ENCODE results near the gene PSAPL1. TPM values are rescaled to one million over a fixed set of nuclear protein-coding genes. Genes with fewer than 3 reads are reported as not detected.

The PSAPL1 gene
- total RNA-seq, 1 experiment from 2014 or later: 0.05 TPM

DNA sequence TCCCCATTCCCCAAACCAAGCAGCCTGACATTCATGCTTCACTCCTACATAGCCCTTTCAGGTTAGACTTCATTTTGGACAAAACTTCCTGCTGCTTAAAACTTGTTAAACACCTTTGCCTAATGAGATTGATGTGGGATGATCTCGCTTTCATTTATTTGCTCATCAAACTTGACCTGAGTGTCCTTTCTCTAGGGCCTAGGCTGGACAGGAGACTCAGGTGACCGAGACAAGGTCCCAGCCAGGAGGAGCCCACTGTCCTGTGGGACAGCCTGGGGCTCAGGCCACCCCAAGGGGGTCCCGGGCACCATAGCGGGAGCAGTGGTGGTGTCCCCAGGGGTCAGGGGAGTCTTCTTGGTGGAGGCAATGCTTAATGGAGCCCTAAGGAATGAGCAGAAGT is 23.7 kb upstream of the PSAPL1 start:
- intact Hi-C loops (cut with micrococcal nuclease): no loop called here
- H2AFZ ChIP-seq (ENCODE audit: low read depth, low read length, poor library complexity, severe bottlenecking): no peak overlapping the region
- no peaks in the 10 kb centered on the region for H3K36me3 ChIP-seq (ENCODE audit: control insufficient read depth in 1 of 2, insufficient read depth in 2 of 2, low read length in 2 of 2)
- no peak overlapping the region for H3K9ac ChIP-seq (ENCODE audit: low read length)
- H3K4me2 ChIP-seq (ENCODE audit: low read length): no peak overlapping the region
- no peak for ATAC-seq
- H3K4me1 ChIP-seq (ENCODE audit: control insufficient read depth in 1 of 2, insufficient read depth in 2 of 2, low read length in 2 of 2): peaks cover 0 to 6% of the 10 kb centered on the region in 2 experiments; a peak in 1 of 4 replicates
- POLR2A ChIA-PET: no interaction called here
- no peak overlapping the region for H3K4me3 ChIP-seq (replicated peaks in 1 of 2; ENCODE audit: low read depth in 1 of 2, low read length in 2 of 2)
- no peak for DNase-seq (ENCODE audit: low read depth, low spot score)
- H3K27me3 ChIP-seq (ENCODE audit: insufficient read depth, low read length): no peaks in the 10 kb centered on the region
- CTCF ChIA-PET: no interaction called here
- no TSS peak for BruUV-seq (replicated peaks)
- no peaks in the 10 kb centered on the region for H3K9me3 ChIP-seq (ENCODE audit: control insufficient read depth in 1 of 2, insufficient read depth in 1 of 2, low read depth in 1 of 2, low read length in 2 of 2)
- TF ChIP-seq, protein P1, sequence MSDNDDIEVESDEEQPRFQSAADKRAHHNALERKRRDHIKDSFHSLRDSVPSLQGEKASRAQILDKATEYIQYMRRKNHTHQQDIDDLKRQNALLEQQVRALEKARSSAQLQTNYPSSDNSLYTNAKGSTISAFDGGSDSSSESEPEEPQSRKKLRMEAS (IDR thresholded peaks at IDR 0.05): no peak
- no peak for TF ChIP-seq TCF7L2 (IDR thresholded peaks at IDR 0.05; ENCODE audit: borderline replicate concordance, extremely low read depth, insufficient read depth, insufficient read length)
- no peak for TF ChIP-seq FOSL1 (IDR thresholded peaks at IDR 0.05; ENCODE audit: low read depth)
- no peak for TF ChIP-seq ELF1 (IDR thresholded peaks at IDR 0.05; ENCODE audit: borderline replicate concordance, low read depth)
- TF ChIP-seq, protein P2, sequence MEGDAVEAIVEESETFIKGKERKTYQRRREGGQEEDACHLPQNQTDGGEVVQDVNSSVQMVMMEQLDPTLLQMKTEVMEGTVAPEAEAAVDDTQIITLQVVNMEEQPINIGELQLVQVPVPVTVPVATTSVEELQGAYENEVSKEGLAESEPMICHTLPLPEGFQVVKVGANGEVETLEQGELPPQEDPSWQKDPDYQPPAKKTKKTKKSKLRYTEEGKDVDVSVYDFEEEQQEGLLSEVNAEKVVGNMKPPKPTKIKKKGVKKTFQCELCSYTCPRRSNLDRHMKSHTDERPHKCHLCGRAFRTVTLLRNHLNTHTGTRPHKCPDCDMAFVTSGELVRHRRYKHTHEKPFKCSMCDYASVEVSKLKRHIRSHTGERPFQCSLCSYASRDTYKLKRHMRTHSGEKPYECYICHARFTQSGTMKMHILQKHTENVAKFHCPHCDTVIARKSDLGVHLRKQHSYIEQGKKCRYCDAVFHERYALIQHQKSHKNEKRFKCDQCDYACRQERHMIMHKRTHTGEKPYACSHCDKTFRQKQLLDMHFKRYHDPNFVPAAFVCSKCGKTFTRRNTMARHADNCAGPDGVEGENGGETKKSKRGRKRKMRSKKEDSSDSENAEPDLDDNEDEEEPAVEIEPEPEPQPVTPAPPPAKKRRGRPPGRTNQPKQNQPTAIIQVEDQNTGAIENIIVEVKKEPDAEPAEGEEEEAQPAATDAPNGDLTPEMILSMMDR (IDR thresholded peaks at IDR 0.05 in 2 of 3, conservative IDR thresholded peaks at IDR 0.05 in 1 of 3; ENCODE audit: borderline replicate concordance in 1 of 3, insufficient read depth in 1 of 3, low read depth in 2 of 3, low read length in 2 of 3): no peak
- TF ChIP-seq POLR2A (IDR thresholded peaks at IDR 0.05; ENCODE audit: borderline replicate concordance, extremely low read depth, insufficient read depth, insufficient read length): no peak
- RAD21 ChIA-PET (ENCODE audit: low non-redundant PET in 1 of 2, low total read pairs in 2 of 2, uncharacterized antibody in 2 of 2, unreplicated experiment in 2 of 2): no interaction called here
- H3K9me2 ChIP-seq (ENCODE audit: insufficient read depth): no peaks in the 10 kb centered on the region
- no peaks in the 10 kb centered on the region for H3K79me2 ChIP-seq (ENCODE audit: insufficient read depth, low read length)
- H4K20me1 ChIP-seq (ENCODE audit: insufficient read depth): no peaks in the 10 kb centered on the region
- no peak overlapping the region for H3K27ac ChIP-seq (ENCODE audit: low read depth, low read length)

DNA sequence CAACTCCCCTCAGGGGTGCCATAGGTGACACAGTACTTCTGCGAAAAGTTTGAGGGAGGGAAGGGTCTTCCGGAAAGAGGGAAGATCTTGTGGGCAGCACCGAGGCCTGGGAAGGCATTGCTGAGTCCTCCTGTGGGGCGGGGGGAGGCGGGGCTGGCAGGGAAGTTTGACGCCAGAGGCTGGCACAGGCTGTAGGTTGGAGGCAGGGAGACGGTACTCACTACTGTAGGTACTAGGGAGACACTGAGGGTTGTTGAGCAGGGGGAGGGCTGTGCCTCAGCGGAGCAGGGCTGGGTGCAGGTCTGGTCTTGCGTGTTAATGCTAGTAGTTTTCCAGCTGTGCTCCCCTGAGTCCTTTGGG is 23.3 kb upstream of the PSAPL1 start:
- no peak overlapping the region for H3K4me2 ChIP-seq (ENCODE audit: low read length)
- H3K9me2 ChIP-seq (ENCODE audit: insufficient read depth): no peaks in the 10 kb centered on the region
- no TSS peak for BruUV-seq (replicated peaks)
- ChIA-PET CTCF (no interaction called here), POLR2A (no interaction called here), RAD21 (ENCODE audit: low non-redundant PET in 1 of 2, low total read pairs in 2 of 2, uncharacterized antibody in 2 of 2, unreplicated experiment in 2 of 2) (no interaction called here)
- peaks cover 0 to 6% of the 10 kb centered on the region in 2 experiments; a peak in 1 of 4 replicates for H3K4me1 ChIP-seq (ENCODE audit: control insufficient read depth in 1 of 2, insufficient read depth in 2 of 2, low read length in 2 of 2)
- no peak overlapping the region for H3K27ac ChIP-seq (ENCODE audit: low read depth, low read length)
- H3K27me3 ChIP-seq (ENCODE audit: insufficient read depth, low read length): no peaks in the 10 kb centered on the region
- no peaks in the 10 kb centered on the region for H3K9me3 ChIP-seq (ENCODE audit: control insufficient read depth in 1 of 2, insufficient read depth in 1 of 2, low read depth in 1 of 2, low read length in 2 of 2)
- ATAC-seq: no peak
- DNase-seq (ENCODE audit: low read depth, low spot score): no peak
- intact Hi-C loops (cut with micrococcal nuclease): no loop called here
- no peaks in the 10 kb centered on the region for H3K36me3 ChIP-seq (ENCODE audit: control insufficient read depth in 1 of 2, insufficient read depth in 2 of 2, low read length in 2 of 2)
- no peaks in the 10 kb centered on the region for H3K79me2 ChIP-seq (ENCODE audit: insufficient read depth, low read length)
- no peak overlapping the region for H3K9ac ChIP-seq (ENCODE audit: low read length)
- TF ChIP-seq, protein P2 (IDR thresholded peaks at IDR 0.05 in 2 of 3, conservative IDR thresholded peaks at IDR 0.05 in 1 of 3; ENCODE audit: borderline replicate concordance in 1 of 3, insufficient read depth in 1 of 3, low read depth in 2 of 3, low read length in 2 of 3): no peak
- no peak for TF ChIP-seq FOSL1 (IDR thresholded peaks at IDR 0.05; ENCODE audit: low read depth)
- TF ChIP-seq TCF7L2 (IDR thresholded peaks at IDR 0.05; ENCODE audit: borderline replicate concordance, extremely low read depth, insufficient read depth, insufficient read length): no peak
- no peak overlapping the region for H2AFZ ChIP-seq (ENCODE audit: low read depth, low read length, poor library complexity, severe bottlenecking)
- no peak overlapping the region for H3K4me3 ChIP-seq (replicated peaks in 1 of 2; ENCODE audit: low read depth in 1 of 2, low read length in 2 of 2)
- H4K20me1 ChIP-seq (ENCODE audit: insufficient read depth): no peaks in the 10 kb centered on the region
